Measurements from ENCODE around the gene HTR3A. TPM values are rescaled to one million over a fixed set of nuclear protein-coding genes. Genes with fewer than 3 reads are reported as not detected.

HTR3A gene
- total and polyA plus RNA-seq, 2 donors: 0.52 to 2.6 TPM

DNA sequence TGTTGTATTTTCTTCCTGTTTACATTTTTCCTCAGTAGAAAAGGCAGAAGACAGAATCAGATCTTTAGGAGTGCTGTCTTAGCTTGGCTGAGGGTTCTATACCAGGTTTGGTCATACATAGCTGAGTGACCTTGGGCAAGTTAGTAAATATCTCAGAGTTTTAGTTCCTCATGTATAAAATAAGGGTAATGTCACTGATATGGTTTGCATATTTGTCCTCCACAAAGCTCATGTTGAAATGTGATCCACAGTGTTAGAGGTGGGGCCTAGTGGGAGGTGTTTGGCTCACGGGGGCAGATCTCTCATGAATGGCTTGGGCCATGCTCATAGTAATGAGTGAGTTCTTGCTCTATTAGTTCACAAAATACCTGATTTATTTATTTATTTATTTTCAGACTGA is 7.5 kb upstream of the HTR3A start:
- 77% methylated on average over 1 of the region's 1 CpG for WGBS
- H3K27me3 ChIP-seq (ENCODE audit: control insufficient read depth in 2 of 2, insufficient read depth in 1 of 2, low read length in 1 of 2): no peaks in the 10 kb centered on the region
- no peak overlapping the region for H3K27ac ChIP-seq (ENCODE audit: low read depth in 1 of 2, low read length in 1 of 2)
- H3K36me3 ChIP-seq (ENCODE audit: control insufficient read depth in 2 of 2, insufficient read depth in 2 of 2, low read length in 1 of 2): no peaks in the 10 kb centered on the region
- H3K9me3 ChIP-seq (ENCODE audit: control insufficient read depth in 2 of 2, insufficient read depth in 1 of 2, low read length in 1 of 2): no peaks in the 10 kb centered on the region
- no peaks in the 10 kb centered on the region for H3K4me1 ChIP-seq (ENCODE audit: control insufficient read depth in 2 of 2, insufficient read depth in 2 of 2, low read length in 2 of 2)
- DNase-seq (ENCODE audit: low read depth in 6 of 9, low spot score in 9 of 9): no peak
- no peak overlapping the region for H3K4me3 ChIP-seq (ENCODE audit: low read length in 2 of 2)

GRCh38 chr11:113971506-113972195 is 3.3 kb upstream of the HTR3A start:
- no peak for DNase-seq (ENCODE audit: low read depth in 6 of 9, low spot score in 9 of 9)
- H3K4me3 ChIP-seq (ENCODE audit: low read length in 2 of 2): no peak overlapping the region
- WGBS: 94% methylated on average over 15 of the region's 15 CpGs
- no peak overlapping the region for H3K27ac ChIP-seq (ENCODE audit: low read depth in 1 of 2, low read length in 1 of 2)
- peaks cover 0 to 6% of the 10 kb centered on the region in 2 donors for H3K27me3 ChIP-seq (ENCODE audit: control insufficient read depth in 2 of 2, insufficient read depth in 1 of 2, low read length in 1 of 2)
- H3K36me3 ChIP-seq (ENCODE audit: control insufficient read depth in 2 of 2, insufficient read depth in 2 of 2, low read length in 1 of 2): no peaks in the 10 kb centered on the region
- H3K4me1 ChIP-seq (ENCODE audit: control insufficient read depth in 2 of 2, insufficient read depth in 2 of 2, low read length in 2 of 2): no peaks in the 10 kb centered on the region
- no peaks in the 10 kb centered on the region for H3K9me3 ChIP-seq (ENCODE audit: control insufficient read depth in 2 of 2, insufficient read depth in 1 of 2, low read length in 1 of 2)

- no peaks in the 10 kb centered on the region for H3K9me3 ChIP-seq (ENCODE audit: control insufficient read depth in 2 of 2, insufficient read depth in 1 of 2, low read length in 1 of 2)
- H3K27me3 ChIP-seq (ENCODE audit: control insufficient read depth in 2 of 2, insufficient read depth in 1 of 2, low read length in 1 of 2): peaks cover 0 to 13% of the 10 kb centered on the region in 2 donors
- no peak for DNase-seq (ENCODE audit: low read depth in 6 of 9, low spot score in 9 of 9)
- WGBS: 25% methylated on average over 4 of the region's 4 CpGs
- no peak overlapping the region for H3K27ac ChIP-seq (ENCODE audit: low read depth in 1 of 2, low read length in 1 of 2)
- no peaks in the 10 kb centered on the region for H3K36me3 ChIP-seq (ENCODE audit: control insufficient read depth in 2 of 2, insufficient read depth in 2 of 2, low read length in 1 of 2)
- no peak overlapping the region for H3K4me3 ChIP-seq (ENCODE audit: low read length in 2 of 2)
- no peaks in the 10 kb centered on the region for H3K4me1 ChIP-seq (ENCODE audit: control insufficient read depth in 2 of 2, insufficient read depth in 2 of 2, low read length in 2 of 2)
Measured at GRCh38 chr11:113977071-113977490, 2.2 kb downstream of the HTR3A start.

- no peaks in the 10 kb centered on the region for H3K9me3 ChIP-seq (ENCODE audit: control insufficient read depth in 2 of 2, insufficient read depth in 1 of 2, low read length in 1 of 2)
- H3K27ac ChIP-seq (ENCODE audit: low read depth in 1 of 2, low read length in 1 of 2): no peak overlapping the region
- H3K27me3 ChIP-seq (ENCODE audit: control insufficient read depth in 2 of 2, insufficient read depth in 1 of 2, low read length in 1 of 2): peaks cover 0 to 13% of the 10 kb centered on the region in 2 donors
- no peak overlapping the region for H3K4me3 ChIP-seq (ENCODE audit: low read length in 2 of 2)
- H3K4me1 ChIP-seq (ENCODE audit: control insufficient read depth in 2 of 2, insufficient read depth in 2 of 2, low read length in 2 of 2): no peaks in the 10 kb centered on the region
- no peak for DNase-seq (ENCODE audit: low read depth in 6 of 9, low spot score in 9 of 9)
- H3K36me3 ChIP-seq (ENCODE audit: control insufficient read depth in 2 of 2, insufficient read depth in 2 of 2, low read length in 1 of 2): no peaks in the 10 kb centered on the region
- 95% methylated on average over 11 of the region's 11 CpGs for WGBS
Measured at GRCh38 chr11:113977701-113978100, 2.8 kb downstream of the HTR3A start.

DNA sequence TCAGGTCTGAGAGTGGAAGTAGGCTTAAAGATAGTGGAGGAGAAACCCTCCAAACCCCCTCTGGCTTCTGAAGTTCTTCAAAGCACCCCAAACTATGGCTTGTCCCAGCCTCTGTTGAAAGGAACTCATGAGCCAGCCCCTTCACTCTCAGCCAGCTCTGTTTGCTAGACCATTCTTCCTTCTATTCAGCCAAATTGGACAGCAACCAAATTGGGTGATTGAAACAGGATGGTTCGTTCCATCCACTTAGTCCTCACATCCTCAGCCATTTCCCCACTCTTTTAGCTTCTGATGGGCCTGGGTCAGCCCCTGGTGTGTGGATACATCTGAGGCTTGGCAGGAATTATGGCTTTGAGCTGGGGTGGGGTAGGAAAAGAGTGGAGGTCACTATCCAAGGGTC is 4.5 kb downstream of the HTR3A start:
- no peaks in the 10 kb centered on the region for H3K4me1 ChIP-seq (ENCODE audit: control insufficient read depth in 2 of 2, insufficient read depth in 2 of 2, low read length in 2 of 2)
- H3K27me3 ChIP-seq (ENCODE audit: control insufficient read depth in 2 of 2, insufficient read depth in 1 of 2, low read length in 1 of 2): peaks cover 0 to 13% of the 10 kb centered on the region in 2 donors
- H3K4me3 ChIP-seq (ENCODE audit: low read length in 2 of 2): no peak overlapping the region
- no peaks in the 10 kb centered on the region for H3K36me3 ChIP-seq (ENCODE audit: control insufficient read depth in 2 of 2, insufficient read depth in 2 of 2, low read length in 1 of 2)
- WGBS: 93% methylated on average over 1 of the region's 1 CpG
- H3K27ac ChIP-seq (ENCODE audit: low read depth in 1 of 2, low read length in 1 of 2): no peak overlapping the region
- no peak for DNase-seq (ENCODE audit: low read depth in 6 of 9, low spot score in 9 of 9)
- no peaks in the 10 kb centered on the region for H3K9me3 ChIP-seq (ENCODE audit: control insufficient read depth in 2 of 2, insufficient read depth in 1 of 2, low read length in 1 of 2)

DNA sequence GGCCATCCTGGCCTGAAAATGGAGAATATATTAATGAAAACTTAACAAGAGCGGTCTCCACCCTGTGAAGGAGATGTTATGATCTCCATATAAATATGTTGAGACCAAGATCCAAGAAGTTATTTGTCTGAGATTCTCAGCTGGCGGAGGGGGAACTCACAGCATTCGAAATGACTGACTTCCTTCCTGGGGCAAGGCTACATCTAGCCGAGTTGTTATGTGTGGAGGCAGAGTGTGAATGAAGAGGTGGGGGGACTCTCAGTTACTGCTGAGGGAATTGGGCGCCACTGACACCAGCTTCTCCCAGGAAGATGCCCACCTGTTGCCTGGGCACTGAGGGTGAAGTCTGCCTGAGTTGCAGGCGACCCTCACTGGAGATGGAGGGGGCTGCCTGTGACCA is 5.9 kb downstream of the HTR3A start:
- H3K27ac ChIP-seq (ENCODE audit: low read depth in 1 of 2, low read length in 1 of 2): no peak overlapping the region
- no peak for DNase-seq (ENCODE audit: low read depth in 6 of 9, low spot score in 9 of 9)
- H3K27me3 ChIP-seq (ENCODE audit: control insufficient read depth in 2 of 2, insufficient read depth in 1 of 2, low read length in 1 of 2): peaks cover 0 to 7% of the 10 kb centered on the region in 2 donors

GRCh38 chr11:113982306-113982705 is 7.4 kb downstream of the HTR3A start:
- Histone ChIP-seq H3K27me3 (ENCODE audit: control insufficient read depth in 2 of 2, insufficient read depth in 1 of 2, low read length in 1 of 2) (peaks cover 0 to 4% of the 10 kb centered on the region in 2 donors), H3K27ac (ENCODE audit: low read depth in 1 of 2, low read length in 1 of 2) (no peak overlapping the region), H3K4me3 (ENCODE audit: low read length in 2 of 2) (no peak overlapping the region), H3K36me3 (ENCODE audit: control insufficient read depth in 2 of 2, insufficient read depth in 2 of 2, low read length in 1 of 2) (no peaks in the 10 kb centered on the region), H3K9me3 (ENCODE audit: control insufficient read depth in 2 of 2, insufficient read depth in 1 of 2, low read length in 1 of 2) (no peaks in the 10 kb centered on the region), H3K4me1 (ENCODE audit: control insufficient read depth in 2 of 2, insufficient read depth in 2 of 2, low read length in 2 of 2) (no peaks in the 10 kb centered on the region)
- no peak for DNase-seq (ENCODE audit: low read depth in 6 of 9, low spot score in 9 of 9)

More for the DNA sequence above, 5.9 kb downstream of the HTR3A start:
- H3K9me3 ChIP-seq (ENCODE audit: control insufficient read depth in 2 of 2, insufficient read depth in 1 of 2, low read length in 1 of 2): no peaks in the 10 kb centered on the region
- H3K36me3 ChIP-seq (ENCODE audit: control insufficient read depth in 2 of 2, insufficient read depth in 2 of 2, low read length in 1 of 2): no peaks in the 10 kb centered on the region
- 56% methylated on average over 6 of the region's 6 CpGs for WGBS
- no peak overlapping the region for H3K4me3 ChIP-seq (ENCODE audit: low read length in 2 of 2)
- H3K4me1 ChIP-seq (ENCODE audit: control insufficient read depth in 2 of 2, insufficient read depth in 2 of 2, low read length in 2 of 2): no peaks in the 10 kb centered on the region

DNA sequence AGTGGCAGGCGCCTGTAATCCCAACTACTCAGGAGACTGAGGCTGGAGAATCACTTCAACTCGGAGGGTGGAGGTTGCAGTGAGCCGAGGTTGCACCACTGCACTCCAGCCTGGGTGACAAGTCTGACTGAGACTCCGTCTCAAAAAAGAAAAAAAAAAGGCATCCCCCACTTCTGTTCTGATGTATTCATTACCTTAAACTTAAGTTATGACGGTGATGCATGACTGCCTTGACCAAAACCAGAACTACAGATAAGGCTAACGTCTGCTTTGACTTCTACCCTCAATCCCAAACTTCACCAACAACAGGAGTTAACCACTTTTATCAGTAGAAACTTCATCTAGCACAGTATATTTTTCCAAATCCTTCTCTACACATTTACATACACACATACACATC is 9.9 kb downstream of the HTR3A start:
- H3K27me3 ChIP-seq (ENCODE audit: control insufficient read depth in 2 of 2, insufficient read depth in 1 of 2, low read length in 1 of 2): peaks cover 0 to 3% of the 10 kb centered on the region in 2 donors
- no peaks in the 10 kb centered on the region for H3K4me1 ChIP-seq (ENCODE audit: control insufficient read depth in 2 of 2, insufficient read depth in 2 of 2, low read length in 2 of 2)
- no peak overlapping the region for H3K4me3 ChIP-seq (ENCODE audit: low read length in 2 of 2)
- no peak for DNase-seq (ENCODE audit: low read depth in 6 of 9, low spot score in 9 of 9)
- H3K9me3 ChIP-seq (ENCODE audit: control insufficient read depth in 2 of 2, insufficient read depth in 1 of 2, low read length in 1 of 2): no peaks in the 10 kb centered on the region
- H3K27ac ChIP-seq (ENCODE audit: low read depth in 1 of 2, low read length in 1 of 2): no peak overlapping the region
- H3K36me3 ChIP-seq (ENCODE audit: control insufficient read depth in 2 of 2, insufficient read depth in 2 of 2, low read length in 1 of 2): no peaks in the 10 kb centered on the region
- WGBS: 91% methylated on average over 6 of the region's 6 CpGs

- no peaks in the 10 kb centered on the region for H3K9me3 ChIP-seq (ENCODE audit: control insufficient read depth in 2 of 2, insufficient read depth in 1 of 2, low read length in 1 of 2)
- peaks cover 0 to 3% of the 10 kb centered on the region in 2 donors for H3K27me3 ChIP-seq (ENCODE audit: control insufficient read depth in 2 of 2, insufficient read depth in 1 of 2, low read length in 1 of 2)
- WGBS: 94% methylated on average over 4 of the region's 4 CpGs
- no peaks in the 10 kb centered on the region for H3K36me3 ChIP-seq (ENCODE audit: control insufficient read depth in 2 of 2, insufficient read depth in 2 of 2, low read length in 1 of 2)
- no peak overlapping the region for H3K27ac ChIP-seq (ENCODE audit: low read depth in 1 of 2, low read length in 1 of 2)
- H3K4me1 ChIP-seq (ENCODE audit: control insufficient read depth in 2 of 2, insufficient read depth in 2 of 2, low read length in 2 of 2): no peaks in the 10 kb centered on the region
- no peak overlapping the region for H3K4me3 ChIP-seq (ENCODE audit: low read length in 2 of 2)
- DNase-seq (ENCODE audit: low read depth in 6 of 9, low spot score in 9 of 9): no peak
Measured at GRCh38 chr11:113985906-113986305, 11.0 kb downstream of the HTR3A start.

Data from thymus (tissue), 11 donors.